ENCODE results near the gene C1orf94. TPM values are rescaled to one million over a fixed set of nuclear protein-coding genes. Genes with fewer than 3 reads are reported as not detected.

C1orf94 gene
- total RNA-seq, 2 experiments from 2014 or later: not detected

DNA sequence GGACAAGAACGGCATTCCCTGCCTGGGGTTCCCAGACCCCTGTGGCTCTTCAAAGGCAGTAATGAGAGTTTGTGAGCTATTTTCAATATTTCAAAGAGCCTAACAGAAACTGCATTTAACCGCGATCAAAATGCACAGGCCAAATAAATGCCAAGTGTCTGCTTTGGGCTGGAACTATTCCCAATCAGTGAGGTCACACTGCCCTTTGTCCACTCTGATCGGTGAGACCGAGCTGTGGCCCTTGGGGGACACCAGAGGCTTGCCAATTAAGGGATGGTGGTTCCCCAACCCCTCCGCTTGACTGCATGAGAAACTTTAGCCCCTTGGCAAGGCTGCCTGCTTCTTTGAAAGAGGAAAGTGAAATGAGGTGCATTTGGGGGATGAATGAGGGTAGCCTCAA lies 31.9 kb upstream of the C1orf94 start:
- no peak for ATAC-seq
- H3K27ac Mint-ChIP-seq: no peak overlapping the region
- CTCF ChIA-PET: interaction anchor here (0.8 to 0.9 kb wide), 2 partner anchors 15 to 345 kb away, joined by 3 read pairs; no protein-coding TSS in a partner anchor

DNA sequence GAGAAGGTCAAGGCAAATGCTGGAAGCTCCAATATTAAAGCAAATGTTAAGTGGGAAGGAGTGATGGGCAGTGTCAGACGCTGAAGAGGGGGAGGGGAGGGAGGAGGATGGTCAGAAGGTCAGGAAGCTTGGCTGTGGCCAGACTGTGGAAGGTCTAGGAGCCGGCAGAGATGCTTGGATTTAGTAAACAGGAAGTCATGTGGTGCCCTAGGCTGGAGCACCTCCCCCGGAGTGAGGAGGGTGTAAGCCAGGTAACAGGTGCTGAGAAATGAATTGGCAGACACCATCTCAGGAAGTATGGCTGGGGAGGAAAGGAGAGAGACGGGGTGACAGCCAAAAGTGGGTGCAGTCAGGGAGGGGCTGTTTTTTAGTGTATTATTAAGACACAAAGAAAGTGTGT lies 29.4 kb upstream of the C1orf94 start:
- intact Hi-C loops (cut with DNase I, micrococcal nuclease): no loop called here
- Mint-ChIP-seq H3K36me3 (ENCODE audit: low read depth) (no peaks in the 10 kb centered on the region), H3K9me3 (ENCODE audit: low read depth) (no peaks in the 10 kb centered on the region), H3K4me3 (no peak overlapping the region), H3K4me1 (no peaks in the 10 kb centered on the region), H3K27ac (no peak overlapping the region), H3K27me3 (peaks cover 8% of the 10 kb centered on the region)
- POLR2A ChIA-PET: no interaction called here
- DNase-seq (no peak), ATAC-seq (no peak)
- CTCF ChIA-PET: no interaction called here

More for the DNA sequence above, 31.9 kb upstream of the C1orf94 start:
- Mint-ChIP-seq H3K4me1 (no peaks in the 10 kb centered on the region), H3K36me3 (ENCODE audit: low read depth) (no peaks in the 10 kb centered on the region), H3K9me3 (ENCODE audit: low read depth) (no peaks in the 10 kb centered on the region), H3K4me3 (no peak overlapping the region), H3K27me3 (peaks cover 12% of the 10 kb centered on the region)
- intact Hi-C loops (cut with DNase I, micrococcal nuclease): no loop called here
- POLR2A ChIA-PET: no interaction called here
- no peak for DNase-seq

DNA sequence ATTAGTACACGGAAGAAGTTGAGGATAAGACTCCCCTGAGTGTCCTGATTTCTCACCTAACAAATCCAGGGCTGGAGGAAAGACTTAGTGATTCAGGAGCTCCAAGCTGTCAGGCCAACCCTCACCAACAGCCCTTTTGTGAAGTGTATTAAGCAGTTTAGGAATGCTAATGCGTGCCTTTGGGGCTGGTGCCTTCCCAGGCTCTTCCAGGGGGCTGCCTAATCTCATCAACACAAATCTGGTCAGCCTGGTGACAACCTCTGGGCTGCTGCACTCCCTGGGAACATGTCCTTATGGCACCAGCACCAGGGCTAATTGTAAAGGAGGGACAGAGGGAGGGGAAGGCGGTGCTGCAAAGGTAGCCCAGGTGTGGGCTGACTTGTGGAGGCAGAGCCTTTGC lies 27.2 kb upstream of the C1orf94 start:
- Mint-ChIP-seq H3K36me3 (ENCODE audit: low read depth) (no peaks in the 10 kb centered on the region), H3K27ac (no peak overlapping the region), H3K9me3 (ENCODE audit: low read depth) (no peaks in the 10 kb centered on the region), H3K4me3 (no peak overlapping the region), H3K4me1 (no peaks in the 10 kb centered on the region), H3K27me3 (peaks cover 15% of the 10 kb centered on the region)
- POLR2A ChIA-PET: no interaction called here
- DNase-seq: no peak
- no peak for ATAC-seq
- CTCF ChIA-PET: no interaction called here
- intact Hi-C loops (cut with DNase I, micrococcal nuclease): no loop called here

DNA sequence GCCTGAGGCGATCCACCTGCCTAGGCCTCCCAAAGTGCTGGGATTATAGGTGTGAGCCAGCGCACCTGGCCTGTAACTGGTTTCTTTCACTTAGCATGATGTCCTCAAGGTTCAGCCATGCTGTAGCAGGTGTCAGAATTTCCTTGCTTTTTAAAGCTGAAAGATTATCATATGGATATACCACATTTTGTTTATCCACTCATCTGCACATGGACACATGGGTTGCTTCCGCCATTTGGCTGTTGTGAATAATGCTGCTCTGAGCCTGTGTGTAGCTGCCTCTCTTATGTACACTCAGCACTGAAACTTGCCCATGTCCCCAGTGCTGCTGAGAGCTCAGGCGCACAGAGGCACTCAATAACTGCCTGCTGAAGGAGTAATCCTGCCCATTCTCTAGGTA lies 23.5 kb upstream of the C1orf94 start:
- Mint-ChIP-seq H3K36me3 (ENCODE audit: low read depth) (no peaks in the 10 kb centered on the region), H3K27me3 (peaks cover 18% of the 10 kb centered on the region), H3K4me3 (no peak overlapping the region), H3K4me1 (no peaks in the 10 kb centered on the region), H3K9me3 (ENCODE audit: low read depth) (no peaks in the 10 kb centered on the region), H3K27ac (no peak overlapping the region)
- ATAC-seq (no peak), DNase-seq (no peak)
- CTCF ChIA-PET: no interaction called here
- intact Hi-C loops (cut with DNase I, micrococcal nuclease): no loop called here
- POLR2A ChIA-PET: no interaction called here

DNA sequence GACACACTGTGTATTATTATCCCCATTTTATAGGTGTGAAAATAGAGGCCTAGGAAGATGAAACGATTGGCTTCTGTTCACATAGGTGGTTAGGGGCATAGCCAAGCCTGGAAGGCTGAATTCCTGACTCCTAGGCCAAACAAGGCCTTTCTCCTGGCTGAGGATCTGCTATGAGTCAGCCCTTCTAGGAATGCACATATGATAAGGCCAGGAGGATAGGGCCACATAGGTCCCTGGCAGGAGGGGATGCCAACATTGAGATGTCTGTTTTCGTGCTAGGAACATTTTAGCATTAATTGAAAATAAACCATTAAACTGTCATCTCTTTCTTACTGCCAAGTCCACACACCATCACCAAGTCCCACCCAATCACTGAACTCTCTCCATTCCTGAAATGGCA lies 20.8 kb upstream of the C1orf94 start:
- DNase-seq (no peak), ATAC-seq (no peak)
- Mint-ChIP-seq H3K4me1 (no peaks in the 10 kb centered on the region), H3K27ac (no peak overlapping the region), H3K36me3 (ENCODE audit: low read depth) (no peaks in the 10 kb centered on the region), H3K4me3 (no peak overlapping the region), H3K27me3 (peaks cover 28% of the 10 kb centered on the region), H3K9me3 (ENCODE audit: low read depth) (no peaks in the 10 kb centered on the region)
- intact Hi-C loops (cut with DNase I, micrococcal nuclease): no loop called here
- ChIA-PET CTCF (no interaction called here), POLR2A (no interaction called here)

DNA sequence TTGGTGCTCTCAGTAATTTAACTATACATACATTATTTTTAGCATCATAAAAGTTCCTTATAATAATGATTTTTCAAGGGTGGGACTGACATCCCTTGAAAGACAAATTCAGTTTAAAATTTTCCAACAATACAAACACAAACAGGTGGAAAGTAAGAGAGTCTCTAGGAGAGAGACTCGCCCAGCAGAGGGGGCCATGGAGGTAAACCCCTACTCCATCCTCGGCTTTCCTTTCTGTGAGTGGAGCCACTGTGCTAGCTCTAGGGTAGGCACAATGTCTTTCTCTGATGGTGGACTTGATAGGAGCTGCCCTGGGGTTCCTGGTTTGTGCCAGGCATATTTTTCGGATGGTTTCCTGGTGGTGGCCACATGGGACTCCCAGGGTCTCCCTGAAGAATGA lies 20.0 kb upstream of the C1orf94 start:
- no peak overlapping the region for H3K4me3 Mint-ChIP-seq
- CTCF ChIA-PET: no interaction called here
- no peaks in the 10 kb centered on the region for H3K36me3 Mint-ChIP-seq (ENCODE audit: low read depth)
- POLR2A ChIA-PET: no interaction called here
- peaks cover 34% of the 10 kb centered on the region for H3K27me3 Mint-ChIP-seq
- H3K27ac Mint-ChIP-seq: no peak overlapping the region
- H3K9me3 Mint-ChIP-seq (ENCODE audit: low read depth): no peaks in the 10 kb centered on the region
- intact Hi-C loops (cut with DNase I, micrococcal nuclease): no loop called here
- no peaks in the 10 kb centered on the region for H3K4me1 Mint-ChIP-seq
- no peak for DNase-seq
- ATAC-seq: no peak

DNA sequence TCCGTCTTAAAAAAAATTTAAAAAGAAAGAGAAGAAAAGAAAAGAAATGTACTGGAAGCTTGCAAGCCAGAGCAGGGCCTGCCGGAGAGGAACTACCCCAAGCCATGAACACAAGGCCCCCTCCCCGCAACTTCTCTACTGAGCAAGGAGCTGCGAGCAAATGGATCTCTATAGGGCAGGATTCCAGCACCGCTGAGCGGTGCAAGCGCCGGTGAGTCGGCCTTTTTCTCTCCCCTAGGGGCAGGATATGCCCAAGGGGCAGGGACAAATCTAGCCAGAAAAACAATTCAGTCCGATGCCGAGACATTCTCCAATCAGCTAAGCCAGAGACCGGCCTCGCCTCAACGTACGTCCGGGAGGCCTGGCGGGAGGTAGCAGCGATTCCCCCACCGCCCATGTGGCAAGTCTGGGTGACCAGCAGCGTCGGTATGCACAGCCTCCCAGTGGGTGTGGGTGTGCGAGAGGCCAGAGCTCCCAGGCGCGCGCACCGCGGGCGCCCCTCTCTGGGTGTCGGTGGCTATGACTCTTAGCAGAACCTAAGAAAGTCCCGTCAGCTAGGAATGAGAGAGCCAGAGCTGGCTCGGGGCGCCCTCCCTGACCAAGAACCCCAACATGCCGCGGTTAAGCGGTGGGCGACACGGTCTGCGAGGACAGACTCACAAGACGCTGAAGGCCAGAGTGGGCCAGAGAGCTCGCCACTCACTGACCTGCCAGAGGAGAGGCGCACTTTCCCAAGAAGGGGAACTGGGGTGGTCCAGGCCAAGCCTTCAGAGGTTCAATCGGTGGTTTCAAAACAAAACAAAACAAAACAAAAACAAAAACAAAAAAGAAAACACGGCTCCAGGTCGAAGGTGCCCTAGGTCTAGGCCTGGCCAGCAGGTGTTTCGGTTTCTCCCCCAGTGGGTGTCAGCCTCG lies 13.6 kb upstream of the C1orf94 start:
- ATAC-seq: peak; percentile 79
- Mint-ChIP-seq H3K27me3 (peaks cover 55% of the 10 kb centered on the region), H3K36me3 (ENCODE audit: low read depth) (no peaks in the 10 kb centered on the region), H3K4me3 (peak overlapping the region; percentile 33), H3K4me1 (peaks cover 8% of the 10 kb centered on the region), H3K27ac (no peak overlapping the region), H3K9me3 (ENCODE audit: low read depth) (no peaks in the 10 kb centered on the region)
- intact Hi-C loops (cut with DNase I, micrococcal nuclease): loop anchor here in 1 of 2 experiments (1.0 kb wide), 1 partner anchor 530 kb away; no protein-coding TSS in a partner anchor
- ChIA-PET POLR2A (no interaction called here), CTCF (interaction anchor here (0.6 to 1.4 kb wide), 7 partner anchors 10 to 400 kb away, joined by 3 to 5 read pairs (median 3); no protein-coding TSS in a partner anchor)
- DNase-seq: peak; percentile 70

DNA sequence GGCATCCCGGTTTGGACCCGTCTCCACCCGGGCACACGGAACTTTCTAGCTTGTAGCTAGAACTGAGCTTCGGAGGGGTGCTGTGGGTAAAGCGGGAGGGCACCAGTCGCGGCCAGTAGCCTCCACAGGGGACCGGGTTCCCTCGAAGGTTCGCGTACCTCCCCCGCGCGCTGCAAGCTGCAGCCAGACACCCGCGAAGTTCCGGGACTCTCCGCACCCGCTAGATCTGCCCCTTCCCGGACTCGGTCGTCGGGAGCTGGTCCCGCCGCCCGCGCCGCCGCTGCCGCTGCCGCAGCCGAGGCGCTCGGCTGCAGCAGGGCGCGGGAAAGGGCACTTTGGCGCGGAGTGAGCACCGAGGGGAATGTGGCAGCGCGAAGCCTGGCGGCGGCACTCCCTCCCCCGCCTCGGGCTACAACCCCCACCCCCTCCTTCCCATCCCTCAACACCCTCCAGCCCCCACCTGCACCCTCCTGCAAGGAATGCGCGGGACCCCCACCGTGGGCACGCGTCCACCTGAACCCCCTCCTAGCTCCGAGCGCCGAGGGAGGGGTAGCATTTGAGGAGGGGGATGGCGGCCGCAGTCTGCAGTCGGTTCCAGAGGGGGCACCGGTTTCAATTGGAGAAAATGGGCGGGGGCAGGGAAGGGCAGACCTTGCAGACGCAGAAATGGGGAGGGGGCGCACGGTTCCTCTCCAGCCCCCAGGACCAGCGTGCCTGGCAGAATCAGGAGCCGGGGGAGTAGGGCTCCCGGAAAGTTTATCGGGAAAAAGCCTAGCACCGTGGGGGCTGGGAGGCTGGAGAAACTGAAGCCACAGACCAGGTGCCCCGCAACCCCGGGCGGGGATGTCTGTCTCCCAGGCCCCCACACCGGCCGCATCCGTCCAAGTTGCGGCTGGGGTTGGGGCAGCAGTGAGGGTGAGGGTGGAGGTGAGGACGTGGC lies 12.6 kb upstream of the C1orf94 start:
- Mint-ChIP-seq H3K4me3 (no peak overlapping the region), H3K27me3 (peaks cover 61% of the 10 kb centered on the region), H3K36me3 (ENCODE audit: low read depth) (no peaks in the 10 kb centered on the region), H3K9me3 (ENCODE audit: low read depth) (no peaks in the 10 kb centered on the region), H3K4me1 (peaks cover 8% of the 10 kb centered on the region), H3K27ac (no peak overlapping the region)
- POLR2A ChIA-PET: no interaction called here
- no peak for ATAC-seq
- CTCF ChIA-PET: interaction anchor here (0.6 to 1.4 kb wide), 6 partner anchors 9 to 384 kb away, joined by 3 to 5 read pairs (median 4); no protein-coding TSS in a partner anchor
- DNase-seq: peak; percentile 16
- intact Hi-C loops (cut with DNase I, micrococcal nuclease): loop anchor here in 1 of 2 experiments (1.0 kb wide), 1 partner anchor 531 kb away; no protein-coding TSS in a partner anchor

DNA sequence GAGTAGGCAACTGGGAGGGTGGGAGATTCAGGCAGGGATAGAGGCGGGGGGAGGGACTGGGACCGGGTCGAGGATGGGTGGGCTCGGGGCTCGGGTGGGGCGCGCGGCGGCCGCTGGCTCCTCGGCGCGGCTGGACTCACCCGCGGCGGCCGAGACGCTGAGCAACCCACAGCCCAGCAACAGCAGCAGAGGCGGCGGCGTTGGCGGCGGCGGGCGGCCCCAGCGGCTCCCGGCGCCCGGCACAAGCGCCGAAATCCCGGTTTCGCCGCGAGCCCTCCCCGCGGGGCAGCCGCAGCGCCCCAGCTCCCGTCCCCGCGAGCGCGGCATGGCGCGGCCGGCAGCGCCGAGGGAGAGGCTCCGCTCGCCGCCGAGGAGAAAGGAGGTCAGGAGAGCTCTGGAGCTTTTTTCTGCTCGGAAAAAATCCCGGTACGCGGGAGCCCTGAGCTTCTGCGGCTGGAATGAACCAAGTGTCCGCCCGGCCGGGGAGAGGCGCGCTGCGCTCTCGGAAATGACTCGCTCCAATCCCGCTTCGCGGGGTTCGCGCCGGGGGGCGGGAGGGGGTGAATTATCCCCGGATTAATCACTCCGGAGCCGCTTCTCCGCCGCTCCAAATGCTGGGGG lies 11.8 kb upstream of the C1orf94 start, which contains the start of gene CSMD2:
Gene CSMD2, minus strand, starts transcription at position 460 of the 621 bp plus-strand sequence. Its CDS starts 133 bp downstream, at position 327.
- ChIA-PET CTCF (interaction anchor here (0.7 kb wide), 1 partner anchor 168 kb away, joined by 3 read pairs; no protein-coding TSS in a partner anchor), POLR2A (no interaction called here)
- peaks cover 8% of the 10 kb centered on the region for H3K4me1 Mint-ChIP-seq
- ATAC-seq (no peak), DNase-seq (no peak)
- no peaks in the 10 kb centered on the region for H3K36me3 Mint-ChIP-seq (ENCODE audit: low read depth)
- H3K27ac Mint-ChIP-seq: no peak within 1 kb of the TSS
- no peak within 1 kb of the TSS for H3K4me3 Mint-ChIP-seq
- intact Hi-C loops (cut with DNase I, micrococcal nuclease): no loop called here
- H3K9me3 Mint-ChIP-seq (ENCODE audit: low read depth): no peaks in the 10 kb centered on the region
- peaks cover 63% of the 10 kb centered on the region for H3K27me3 Mint-ChIP-seq

DNA sequence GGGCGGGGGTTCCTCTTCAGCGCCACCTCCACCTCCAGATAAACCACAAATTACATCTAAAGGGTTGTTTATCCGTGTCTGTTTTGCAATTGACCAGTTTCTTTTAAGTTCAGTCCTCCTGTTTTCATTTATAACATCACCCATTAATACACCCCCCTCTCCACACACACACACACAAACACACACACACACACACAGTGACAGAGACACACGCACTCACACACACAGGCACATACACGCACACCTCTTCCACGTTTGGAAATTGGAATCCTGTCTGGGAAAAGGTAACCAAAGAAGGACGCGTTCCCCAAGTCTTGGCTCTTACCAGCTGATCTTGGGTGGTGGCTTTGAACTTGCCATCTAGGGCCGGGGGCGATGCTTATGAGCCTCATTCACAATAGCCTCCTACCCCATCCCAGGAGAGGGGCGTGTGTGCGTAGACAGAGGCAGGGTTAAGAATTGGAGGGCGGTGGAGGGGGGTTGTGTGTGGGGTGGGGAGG lies 11.2 kb upstream of the C1orf94 start:
- peaks cover 8% of the 10 kb centered on the region for H3K4me1 Mint-ChIP-seq
- no peaks in the 10 kb centered on the region for H3K9me3 Mint-ChIP-seq (ENCODE audit: low read depth)
- intact Hi-C loops (cut with DNase I, micrococcal nuclease): no loop called here
- H3K4me3 Mint-ChIP-seq: no peak overlapping the region
- H3K36me3 Mint-ChIP-seq (ENCODE audit: low read depth): no peaks in the 10 kb centered on the region
- no peak for ATAC-seq
- CTCF ChIA-PET: interaction anchor here (0.7 kb wide), 1 partner anchor 167 kb away, joined by 3 read pairs; no protein-coding TSS in a partner anchor
- H3K27me3 Mint-ChIP-seq: peaks cover 62% of the 10 kb centered on the region
- H3K27ac Mint-ChIP-seq: no peak overlapping the region
- DNase-seq: no peak
- POLR2A ChIA-PET: no interaction called here

DNA sequence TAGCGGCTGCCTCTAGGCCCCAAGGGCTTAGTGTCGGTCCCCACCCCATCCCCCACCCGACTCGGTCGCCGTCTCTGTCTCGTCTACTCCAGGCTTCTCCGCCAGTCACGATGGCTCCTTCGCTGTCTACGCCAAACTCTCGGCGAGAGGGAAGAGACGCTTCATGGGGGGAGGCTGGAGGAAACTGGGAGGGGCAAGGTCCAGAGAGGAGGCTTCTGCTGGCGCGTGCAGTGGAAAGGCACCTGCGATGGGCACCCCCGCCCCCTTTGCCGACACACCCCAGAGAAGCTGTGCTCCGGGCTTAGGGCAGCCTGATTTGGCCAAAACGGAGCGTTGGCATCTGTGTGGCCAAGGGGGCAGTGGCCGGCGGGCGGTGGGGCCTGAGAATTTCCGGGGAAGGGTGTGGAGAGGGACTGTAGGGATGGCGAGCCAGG lies 10.5 kb upstream of the C1orf94 start:
- intact Hi-C loops (cut with DNase I, micrococcal nuclease): no loop called here

More for the DNA sequence above, 10.5 kb upstream of the C1orf94 start:
- H3K4me1 Mint-ChIP-seq: peaks cover 8% of the 10 kb centered on the region
- ChIA-PET CTCF (interaction anchor here (0.7 kb wide), 1 partner anchor 252 kb away, joined by 3 read pairs; no protein-coding TSS in a partner anchor), POLR2A (no interaction called here)
- H3K27me3 Mint-ChIP-seq: peaks cover 62% of the 10 kb centered on the region
- H3K27ac Mint-ChIP-seq: no peak overlapping the region
- H3K9me3 Mint-ChIP-seq (ENCODE audit: low read depth): no peaks in the 10 kb centered on the region
- no peak overlapping the region for H3K4me3 Mint-ChIP-seq
- no peak for ATAC-seq
- H3K36me3 Mint-ChIP-seq (ENCODE audit: low read depth): no peaks in the 10 kb centered on the region
- DNase-seq: no peak

Measured in activated CD4-positive, alpha-beta T cell treated with anti-CD3 and anti-CD28 coated beads for 36 hours (primary cell).